Smooth muscle cell (in vitro differentiated cells): ENCODE results near the gene DNTT. TPM values are rescaled to one million over a fixed set of nuclear protein-coding genes. Genes with fewer than 3 reads are reported as not detected.

Source experiments
- DNase-seq: peaks from one replicate; lab custom pipeline; 2025; ENCODE audit not compliant: unreplicated experiment; lab: John Stamatoyannopoulos, UW
- H2AFZ ChIP-seq: fragments of 200-600 bp; sonication (generic); 2 replicates; pipeline ENCODE4 v1.6.0; 2016; ENCODE audit warnings: antibody characterized with exemption, low read depth, mild to moderate bottlenecking
- H3F3A ChIP-seq: fragments of 200-600 bp; sonication (generic); 2 replicates; pipeline ENCODE4 v1.6.0; 2017; ENCODE audit warnings: antibody characterized with exemption, low read depth
- H3K27ac ChIP-seq: fragments of 200-600 bp; sonication (generic); 2 replicates; pipeline ENCODE4 v1.5.1; 2016; ENCODE audit warnings: low read depth, mild to moderate bottlenecking
- H3K27me3 ChIP-seq: fragments of 200-600 bp; sonication (generic); 2 replicates; pipeline ENCODE4 v1.6.1; 2016; ENCODE audit warnings: low read depth, mild to moderate bottlenecking
- H3K36me3 ChIP-seq: fragments of 200-600 bp; sonication (generic); 2 replicates; pipeline ENCODE4 v1.5.1; 2016; ENCODE audit warnings: low read depth
- H3K4me1 ChIP-seq: fragments of 200-600 bp; sonication (generic); 2 replicates; pipeline ENCODE4 v1.5.1; 2016; ENCODE audit warnings: low read depth
- H3K4me2 ChIP-seq: fragments of 200-600 bp; sonication (generic); 2 replicates; pipeline ENCODE4 v1.6.0; 2016; ENCODE audit warnings: mild to moderate bottlenecking
- H3K4me3 ChIP-seq: fragments of 200-600 bp; sonication (generic); 2 replicates; pipeline ENCODE4 v1.5.1; 2016; ENCODE audit warnings: mild to moderate bottlenecking
- H3K79me2 ChIP-seq: fragments of 200-600 bp; sonication (generic); 2 replicates; pipeline ENCODE4 v1.6.0; 2016; ENCODE audit warnings: low read depth, mild to moderate bottlenecking
- H3K9ac ChIP-seq: fragments of 200-600 bp; sonication (generic); 2 replicates; pipeline ENCODE4 v1.6.0; 2016; ENCODE audit warnings: low read depth
- H3K9me3 ChIP-seq: fragments of 200-600 bp; sonication (generic); replicated peaks from 2 replicates; pipeline ENCODE4 v1.5.1; 2016; ENCODE audit warnings: low read depth
- H4K20me1 ChIP-seq: fragments of 200-600 bp; sonication (generic); 2 replicates; pipeline ENCODE4 v1.6.0; 2016; ENCODE audit warnings: low read depth
- WGBS: methylation state at CpG from one replicate; pipeline ENCODE4 v1.1.7; 2016; ENCODE audit warnings: low lambda C conversion rate; 5-methylcytosine and 5-hydroxymethylcytosine counted together
- polyA plus RNA-seq: library from polyadenylated mRNA; unstranded; fragments of >200 nt; fragmentation: Nextera tagmentation; extraction: Ambion mirVana; gene quantifications from 2 replicates; pipeline ENCODE4 v1.2.1, GENCODE V29; 2016
- total RNA-seq: library from RNA; depleted of rRNA; stranded (reverse); fragments of >200 nt; gene quantifications from 2 replicates; pipeline ENCODE4 v1.2.3, GENCODE V29; 2014
- TF ChIP-seq, protein P1 (sequence below): fragments of 200-600 bp; sonication (generic); IDR thresholded peaks from 2 replicates; pipeline ENCODE4 v1.5.1; 2017; ENCODE audit warnings: borderline replicate concordance, mild to moderate bottlenecking, antibody characterized with exemption; ENCODE audit not compliant: insufficient read depth, poor library complexity, severe bottlenecking

Gene DNTT
- total and polyA plus RNA-seq, 2 experiments from 2014 or later: not detected

DNA sequence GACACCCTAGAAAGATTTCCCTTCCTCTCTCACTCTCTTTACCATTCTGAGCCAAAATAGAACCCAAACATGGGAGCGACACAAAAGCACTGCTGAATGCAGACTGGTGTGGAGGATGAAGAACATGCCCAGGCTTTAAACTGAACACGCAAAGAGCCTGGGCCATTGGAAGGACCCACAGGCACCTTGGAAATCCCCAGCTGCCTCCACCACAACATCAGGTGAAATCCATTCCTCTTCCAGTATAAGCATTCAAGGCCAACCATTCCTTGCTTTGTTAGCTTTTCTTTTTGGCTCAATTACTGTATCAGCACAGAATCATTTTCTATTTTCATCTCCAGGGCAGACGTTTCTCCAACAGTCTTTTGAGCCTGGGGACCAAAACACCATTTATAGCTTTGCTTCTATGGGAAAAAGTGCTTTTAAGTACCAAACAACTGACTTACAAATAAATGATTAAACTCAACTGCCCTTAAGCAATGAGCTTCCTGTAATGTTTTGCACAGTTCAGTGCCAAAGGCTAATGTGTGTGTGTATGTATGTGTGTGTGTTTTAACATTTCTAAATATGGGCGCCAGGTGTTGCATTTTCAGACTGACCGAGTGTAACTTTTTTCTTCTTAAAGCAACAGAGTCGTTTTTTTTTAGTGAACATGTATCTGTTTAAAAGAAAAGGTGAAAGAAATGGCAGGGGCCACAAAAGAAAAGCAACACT is 16.7 kb upstream of the DNTT start:
- Histone ChIP-seq H3K79me2 (no peaks in the 10 kb centered on the region), H3K4me3 (peak overlapping the region; percentile 8), H3K27ac (no peak overlapping the region), H3K36me3 (no peaks in the 10 kb centered on the region), H3K4me2 (no peak overlapping the region), H2AFZ (no peak overlapping the region), H3K27me3 (no peaks in the 10 kb centered on the region), H4K20me1 (no peaks in the 10 kb centered on the region), H3K4me1 (no peaks in the 10 kb centered on the region), H3K9me3 (no peaks in the 10 kb centered on the region), H3F3A (no peaks in the 10 kb centered on the region), H3K9ac (no peak overlapping the region)
- TF ChIP-seq, protein P1, sequence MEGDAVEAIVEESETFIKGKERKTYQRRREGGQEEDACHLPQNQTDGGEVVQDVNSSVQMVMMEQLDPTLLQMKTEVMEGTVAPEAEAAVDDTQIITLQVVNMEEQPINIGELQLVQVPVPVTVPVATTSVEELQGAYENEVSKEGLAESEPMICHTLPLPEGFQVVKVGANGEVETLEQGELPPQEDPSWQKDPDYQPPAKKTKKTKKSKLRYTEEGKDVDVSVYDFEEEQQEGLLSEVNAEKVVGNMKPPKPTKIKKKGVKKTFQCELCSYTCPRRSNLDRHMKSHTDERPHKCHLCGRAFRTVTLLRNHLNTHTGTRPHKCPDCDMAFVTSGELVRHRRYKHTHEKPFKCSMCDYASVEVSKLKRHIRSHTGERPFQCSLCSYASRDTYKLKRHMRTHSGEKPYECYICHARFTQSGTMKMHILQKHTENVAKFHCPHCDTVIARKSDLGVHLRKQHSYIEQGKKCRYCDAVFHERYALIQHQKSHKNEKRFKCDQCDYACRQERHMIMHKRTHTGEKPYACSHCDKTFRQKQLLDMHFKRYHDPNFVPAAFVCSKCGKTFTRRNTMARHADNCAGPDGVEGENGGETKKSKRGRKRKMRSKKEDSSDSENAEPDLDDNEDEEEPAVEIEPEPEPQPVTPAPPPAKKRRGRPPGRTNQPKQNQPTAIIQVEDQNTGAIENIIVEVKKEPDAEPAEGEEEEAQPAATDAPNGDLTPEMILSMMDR: no peak
- no peak for DNase-seq
- WGBS: 68% methylated on average over 6 of the region's 6 CpGs

DNA sequence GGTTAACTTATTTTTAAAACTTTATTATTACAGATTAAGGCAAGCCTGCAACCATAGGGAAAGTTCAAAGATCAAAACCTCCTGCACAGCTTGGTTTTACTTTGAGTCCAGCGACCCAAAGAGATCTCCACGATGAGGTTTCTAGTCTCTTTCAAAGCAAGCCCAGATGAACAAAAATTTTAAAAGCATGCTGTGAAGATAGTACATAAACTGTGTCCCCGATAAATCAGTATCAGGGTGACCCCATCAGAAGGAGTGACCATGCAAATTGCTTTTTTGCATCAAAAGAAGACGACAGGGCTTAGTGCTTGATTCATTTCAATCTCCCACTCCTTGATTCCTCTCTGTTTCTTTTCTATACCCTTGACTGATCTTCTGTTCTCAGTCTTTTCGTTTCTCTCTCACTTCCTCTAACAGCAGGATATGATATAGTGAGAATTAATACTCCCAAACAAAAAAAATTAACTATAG is 16.0 kb upstream of the DNTT start:
- Histone ChIP-seq H3K27ac (no peak overlapping the region), H3K4me3 (no peak overlapping the region), H3K4me2 (no peak overlapping the region)

GRCh38 chr10:96289218-96289910 is 14.9 kb upstream of the DNTT start:
- 85% methylated on average over 9 of the region's 9 CpGs for WGBS
- Histone ChIP-seq H3K27me3 (no peaks in the 10 kb centered on the region), H3K9me3 (no peaks in the 10 kb centered on the region), H3K4me1 (no peaks in the 10 kb centered on the region), H3K36me3 (no peaks in the 10 kb centered on the region), H4K20me1 (no peaks in the 10 kb centered on the region), H3K27ac (no peak overlapping the region), H2AFZ (no peak overlapping the region), H3F3A (no peaks in the 10 kb centered on the region), H3K4me2 (no peak overlapping the region), H3K79me2 (no peaks in the 10 kb centered on the region), H3K9ac (no peak overlapping the region), H3K4me3 (no peak overlapping the region)
- TF ChIP-seq, protein P1: no peak
- DNase-seq: no peak

More for the DNA sequence above, 16.0 kb upstream of the DNTT start:
- Histone ChIP-seq H3K9ac (no peak overlapping the region), H3K4me1 (no peaks in the 10 kb centered on the region), H4K20me1 (no peaks in the 10 kb centered on the region), H3K27me3 (no peaks in the 10 kb centered on the region), H3K9me3 (no peaks in the 10 kb centered on the region), H3K36me3 (no peaks in the 10 kb centered on the region), H2AFZ (no peak overlapping the region), H3K79me2 (no peaks in the 10 kb centered on the region), H3F3A (no peaks in the 10 kb centered on the region)
- WGBS: 80% methylated on average over 5 of the region's 5 CpGs
- TF ChIP-seq, protein P1: no peak
- DNase-seq: no peak
